HepG2 (cell line): Measurements from ENCODE around the gene FDPS. TPM values are rescaled to one million over a fixed set of nuclear protein-coding genes. Genes with fewer than 3 reads are reported as not detected.

ENCODE experiments used
- BCL6 ChIP-seq: IDR thresholded peaks from 2 replicates; pipeline ENCODE4 v1.6.1; 2016; ENCODE audit warnings: missing genetic modification reagents, missing compliant biosample characterization
- KIAA2018 ChIP-seq: sonication (generic); formaldehyde crosslinking; IDR thresholded peaks from 2 replicates; pipeline ENCODE4 v1.5.0; 2020; ENCODE audit warnings: mild to moderate bottlenecking, missing genetic modification reagents, borderline replicate concordance
- LCORL ChIP-seq, 2 experiments: fragments of 450-650 bp in 1 of 2; sonication (generic) in 1 of 2; formaldehyde crosslinking in 1 of 2; IDR thresholded peaks; 2 replicates each; pipeline versions ENCODE4 v1.5.0 to v1.6.1; 2017 to 2020; ENCODE audit warnings: antibody characterized with exemption in 1 of 2, missing genetic modification reagents in 1 of 2
- MYC ChIP-seq: sonication (generic); formaldehyde crosslinking; IDR thresholded peaks from 2 replicates; pipeline ENCODE4 v1.9.0; 2021; ENCODE audit warnings: missing genetic modification reagents, borderline replicate concordance
- YEATS4 ChIP-seq: sonication (generic); formaldehyde crosslinking; IDR thresholded peaks from 2 replicates; pipeline ENCODE4 v1.4.0; 2020; ENCODE audit warnings: missing genetic modification reagents, borderline replicate concordance
- ZFP1 ChIP-seq: IDR thresholded peaks from 2 replicates; pipeline ENCODE4 v1.6.1; 2016
- ZNF770 ChIP-seq: sonication (generic); formaldehyde crosslinking; IDR thresholded peaks from 2 replicates; pipeline ENCODE4 v1.5.0; 2020; ENCODE audit warnings: mild to moderate bottlenecking, missing genetic modification reagents
- ZNF839 ChIP-seq: sonication (generic); formaldehyde crosslinking; IDR thresholded peaks from 2 replicates; pipeline ENCODE4 v1.4.0; 2020; ENCODE audit warnings: missing genetic modification reagents, mild to moderate bottlenecking, borderline replicate concordance
- ZSCAN22 ChIP-seq: sonication (generic); formaldehyde crosslinking; IDR thresholded peaks from 2 replicates; pipeline ENCODE4 v1.4.0; 2020; ENCODE audit warnings: mild to moderate bottlenecking, missing genetic modification reagents
- ZSCAN31 ChIP-seq: sonication (generic); formaldehyde crosslinking; IDR thresholded peaks from 2 replicates; pipeline ENCODE4 v1.5.0; 2020; ENCODE audit warnings: low read depth, mild to moderate bottlenecking, missing genetic modification reagents
- polyA plus RNA-seq, 8 experiments: library from polyadenylated mRNA; depleted of rRNA in 3 of 8; stranded (reverse) in 7 of 8; unstranded in 1 of 8; fragments of >200 nt; fragmentation: Illumina TruSeq in 4 of 8; extraction: Trizol in 4 of 8; gene quantifications; 2 replicates each; pipeline versions ENCODE4 v1.2.1 to v1.2.3, GENCODE V29; 2011 to 2016; ENCODE audit warnings: low read depth in 4 of 8, missing spikeins in 1 of 8, mixed read lengths in 1 of 8; ENCODE audit not compliant: insufficient read depth in 1 of 8
- total RNA-seq, 5 experiments: library from RNA; depleted of rRNA; stranded (reverse); fragments of >200 nt; fragmentation: Illumina TruSeq; extraction: Trizol; gene quantifications; 2 replicates each; pipeline ENCODE4 v1.2.3, GENCODE V29; 2016; ENCODE audit warnings: low read depth in 1 of 5
- TF ChIP-seq, protein P1 (sequence below): sonication (generic); formaldehyde crosslinking; IDR thresholded peaks from 2 replicates; pipeline ENCODE4 v1.5.0; 2020; ENCODE audit warnings: missing genetic modification reagents, mild to moderate bottlenecking, borderline replicate concordance
- TF ChIP-seq, protein P2 (sequence below): sonication (generic); formaldehyde crosslinking; IDR thresholded peaks from 2 replicates; pipeline ENCODE4 v1.8.0; 2022; ENCODE audit warnings: missing genetic modification reagents, low read depth, mild to moderate bottlenecking, borderline replicate concordance

The FDPS gene
- total and polyA plus RNA-seq, 2 of the 13 experiments (the other 11 are each of a cell fraction or from before 2014, with no cell fraction given) = 264 to 519 TPM

- TF ChIP-seq ZSCAN31 (CRISPR knock-in tag) = 0 out of 2 replicates have a peak, but pooled peaks have one; percentile 45
- 0 out of 2 replicates have a peak, but pooled peaks have one; percentile 56 for TF ChIP-seq ZNF839 (CRISPR knock-in tag)
- TF ChIP-seq ZNF770 (CRISPR knock-in tag) = no peak
- TF ChIP-seq YEATS4 (CRISPR knock-in tag) = peak; percentile 55; the same call in 1 of the 2 replicates
- TF ChIP-seq MYC (CRISPR knock-in tag) = peak; percentile 56; the same call in 1 of the 2 replicates
- no peak for TF ChIP-seq BCL6
- TF ChIP-seq, protein P1, sequence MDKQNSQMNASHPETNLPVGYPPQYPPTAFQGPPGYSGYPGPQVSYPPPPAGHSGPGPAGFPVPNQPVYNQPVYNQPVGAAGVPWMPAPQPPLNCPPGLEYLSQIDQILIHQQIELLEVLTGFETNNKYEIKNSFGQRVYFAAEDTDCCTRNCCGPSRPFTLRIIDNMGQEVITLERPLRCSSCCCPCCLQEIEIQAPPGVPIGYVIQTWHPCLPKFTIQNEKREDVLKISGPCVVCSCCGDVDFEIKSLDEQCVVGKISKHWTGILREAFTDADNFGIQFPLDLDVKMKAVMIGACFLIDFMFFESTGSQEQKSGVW = no peak
- no peak for TF ChIP-seq ZSCAN22
- no peak for TF ChIP-seq LCORL (IDR thresholded peaks at IDR 0.05)
- peak; percentile 72; the same call in 1 of the 2 replicates for TF ChIP-seq LCORL (CRISPR knock-in tag; IDR thresholded peaks at IDR 0.05)
- TF ChIP-seq, protein P2, sequence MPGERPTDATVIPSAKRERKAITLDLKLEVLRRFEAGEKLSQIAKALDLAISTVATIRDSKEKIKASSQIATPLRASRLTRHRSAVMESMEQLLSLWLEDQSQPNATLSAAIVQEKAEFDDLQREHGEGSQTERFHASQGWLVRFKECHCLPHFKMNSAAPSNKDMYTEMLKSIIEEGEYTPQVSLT (CRISPR knock-in tag) = no peak
- no peak for TF ChIP-seq KIAA2018 (CRISPR knock-in tag)
- TF ChIP-seq ZFP1 (CRISPR knock-in tag) = no peak
These were observed at the start of gene FDPS (continued) for GRCh38 chr1:155308493-155309422.
